ENCODE measurements around the gene KRT27. TPM values are rescaled to one million over a fixed set of nuclear protein-coding genes. Genes with fewer than 3 reads are reported as not detected.

KRT27 gene
- total RNA-seq, 1 experiment from 2014 or later, result not detected

GRCh38 chr17:40812639-40813038, 30.3 kb upstream of the KRT27 start:
- no peak for DNase-seq (ENCODE audit: extremely low read depth, low read depth)

GRCh38 chr17:40810494-40810893, 28.1 kb upstream of the KRT27 start:
- peak; percentile 82 for DNase-seq (ENCODE audit: extremely low read depth, low read depth)

GRCh38 chr17:40809721-40810421, 27.5 kb upstream of the KRT27 start:
- no peak for DNase-seq (ENCODE audit: extremely low read depth, low read depth)

DNA sequence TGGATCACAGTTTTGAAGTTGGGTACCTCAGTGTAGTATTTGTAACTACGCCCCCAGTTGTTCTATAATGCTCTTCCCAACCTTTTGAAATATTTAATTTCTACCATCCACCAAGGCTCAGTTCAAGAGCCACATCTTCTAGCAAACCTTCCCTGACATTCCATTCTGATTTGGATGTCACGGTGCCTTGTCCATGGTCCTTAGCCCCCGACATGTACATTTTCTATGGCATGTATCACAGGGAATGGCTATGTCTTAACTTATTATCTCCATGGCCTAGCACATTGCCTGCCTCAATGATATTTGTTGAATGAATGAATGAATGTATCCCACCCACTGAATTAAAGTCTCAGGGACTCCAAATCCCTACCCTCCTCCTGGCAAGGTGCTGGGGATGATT, 23.8 kb upstream of the KRT27 start:
- no peak for DNase-seq (ENCODE audit: extremely low read depth, low read depth)

DNA sequence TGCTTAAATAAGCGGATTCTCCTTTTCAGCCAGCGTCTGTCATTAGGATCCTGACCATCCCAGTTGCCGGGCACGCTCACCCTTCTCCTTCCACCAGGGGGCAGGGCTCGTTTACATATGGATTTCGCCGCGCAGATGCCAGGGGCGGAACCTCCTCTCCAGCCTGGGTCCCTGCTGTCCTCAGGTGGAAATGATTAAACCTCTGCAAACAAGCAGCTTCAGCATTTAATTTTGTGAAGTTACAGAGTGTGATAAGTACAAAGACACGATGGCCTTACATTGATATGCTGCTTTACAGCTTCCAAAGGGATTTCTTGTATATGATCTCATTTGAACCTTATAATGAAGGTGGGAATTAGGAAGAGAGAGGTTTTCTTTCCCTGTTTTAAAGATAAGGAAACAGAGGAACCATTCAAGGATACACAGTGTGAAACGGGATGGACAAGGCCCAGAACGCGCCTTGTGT, 21.3 kb upstream of the KRT27 start:
- peak; percentile 79 for DNase-seq (ENCODE audit: extremely low read depth, low read depth)

- no peak for DNase-seq (ENCODE audit: extremely low read depth, low read depth)
These were observed 18.8 kb upstream of the KRT27 start for GRCh38 chr17:40801157-40801556.

- DNase-seq (ENCODE audit: extremely low read depth, low read depth), result no peak
These were observed 18.0 kb upstream of the KRT27 start for GRCh38 chr17:40800381-40800780.

DNA sequence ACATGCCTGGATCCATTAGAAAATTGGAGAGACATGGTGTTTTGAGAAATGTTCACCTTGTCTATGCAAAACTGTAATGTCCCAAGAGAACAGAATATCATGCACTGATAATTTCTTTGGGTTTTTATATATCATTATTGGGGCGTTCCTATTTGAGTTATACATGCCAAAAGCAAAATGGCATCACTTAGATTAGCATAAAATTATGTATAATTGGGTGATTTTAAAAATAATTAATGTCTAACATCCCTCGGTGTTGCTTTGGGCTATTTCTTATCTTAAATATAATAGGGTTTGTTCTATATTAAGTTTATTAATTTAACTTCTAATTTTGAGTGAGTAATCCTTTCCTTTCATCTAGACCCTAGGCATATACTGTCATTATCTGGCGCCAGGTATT, 17.5 kb upstream of the KRT27 start, which contains the start of gene KRT28:
Gene KRT28 (minus strand): TSS at position 101 of the 400 bp plus-strand sequence. CDS start 66 bp downstream, at position 35.
- no peak for DNase-seq (ENCODE audit: extremely low read depth, low read depth)

- no peak for DNase-seq (ENCODE audit: extremely low read depth, low read depth)
These were observed 14.5 kb upstream of the KRT27 start for GRCh38 chr17:40796846-40797245.

- no peak for DNase-seq (ENCODE audit: extremely low read depth, low read depth)
These were observed 12.8 kb upstream of the KRT27 start for GRCh38 chr17:40795019-40795667.

GRCh38 chr17:40794466-40794865, 12.1 kb upstream of the KRT27 start:
- DNase-seq (ENCODE audit: extremely low read depth, low read depth), result no peak

DNA sequence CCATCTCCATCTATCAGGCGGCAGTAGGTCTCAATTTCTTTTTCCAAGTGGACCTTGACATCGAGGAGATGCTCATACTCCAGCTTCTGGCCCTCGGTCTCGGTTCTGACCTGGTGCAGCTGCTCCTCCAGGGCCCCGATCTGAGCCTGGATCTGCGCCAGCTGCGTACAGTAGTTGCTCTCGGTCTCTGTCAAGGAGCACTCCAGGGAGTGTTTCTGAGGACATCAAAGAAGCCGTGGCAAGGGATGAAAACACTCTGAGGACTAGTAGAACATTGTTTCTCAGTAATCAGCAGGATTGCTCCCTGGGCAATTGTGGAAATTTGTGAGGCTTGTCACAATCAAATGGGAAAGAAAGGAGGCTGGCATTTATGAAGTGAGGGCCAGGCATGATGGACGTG, 11.5 kb upstream of the KRT27 start:
- no peak for DNase-seq (ENCODE audit: extremely low read depth, low read depth)

DNA sequence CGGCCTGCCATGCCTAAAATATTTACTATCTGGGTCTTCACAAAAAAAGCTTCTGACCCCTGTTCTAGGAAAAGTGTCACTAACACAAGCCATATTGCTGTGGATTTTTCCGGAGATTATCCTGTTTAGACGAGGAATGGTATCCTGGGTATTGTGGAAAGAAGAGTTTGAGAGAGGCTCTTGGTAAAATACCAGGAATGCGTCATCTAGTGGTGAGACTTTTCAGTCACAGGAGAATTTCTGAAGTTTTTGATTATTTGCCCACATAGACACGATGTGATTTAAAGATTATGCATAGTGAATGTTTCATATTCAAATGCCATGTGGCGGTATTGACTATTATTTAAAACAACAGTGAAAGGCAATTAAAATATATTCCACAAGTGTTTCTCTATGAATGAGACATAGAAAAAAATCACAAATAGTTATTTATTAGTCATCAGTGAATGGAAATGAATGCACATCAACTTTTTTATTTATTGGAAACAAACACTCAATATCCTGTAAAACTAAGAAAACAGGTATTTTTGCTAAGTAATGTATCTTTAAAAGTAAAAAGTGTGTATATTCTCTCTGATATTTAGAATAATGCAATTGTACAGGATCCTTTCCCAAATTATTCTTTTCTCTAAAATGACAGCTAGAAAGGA, 9.6 kb upstream of the KRT27 start:
- DNase-seq (ENCODE audit: extremely low read depth, low read depth), result peak; percentile 33

GRCh38 chr17:40791111-40791510, 8.8 kb upstream of the KRT27 start:
- no peak for DNase-seq (ENCODE audit: extremely low read depth, low read depth)

- no peak for DNase-seq (ENCODE audit: extremely low read depth, low read depth)
These were observed 3.0 kb downstream of the KRT27 start for GRCh38 chr17:40779181-40779909.

- no peak for DNase-seq (ENCODE audit: extremely low read depth, low read depth)
These were observed 3.9 kb downstream of the KRT27 start for GRCh38 chr17:40778461-40778860.

GRCh38 chr17:40777971-40778370, 4.4 kb downstream of the KRT27 start:
- no peak for DNase-seq (ENCODE audit: extremely low read depth, low read depth)

- DNase-seq (ENCODE audit: extremely low read depth, low read depth), result no peak
These were observed 4.9 kb downstream of the KRT27 start for GRCh38 chr17:40777459-40777858.

GRCh38 chr17:40775945-40776344, 6.4 kb downstream of the KRT27 start:
- no peak for DNase-seq (ENCODE audit: extremely low read depth, low read depth)

GRCh38 chr17:40772101-40772500, 10.2 kb downstream of the KRT27 start, which contains the start of gene KRT26:
Gene KRT26 (minus strand): TSS chr17:40772201. CDS start chr17:40772113, 88 bp downstream.
- no peak for DNase-seq (ENCODE audit: extremely low read depth, low read depth)

- no peak for DNase-seq (ENCODE audit: extremely low read depth, low read depth)
These were observed 16.7 kb downstream of the KRT27 start for GRCh38 chr17:40765657-40766056.
